ENCODE measurements around the gene RAC2.
"Not testable (repeated sequence)": the region's sequence is repeated elsewhere in the genome, so short reads cannot be mapped to it uniquely, and the experiment has no call there.

The RAC2 gene

DNA sequence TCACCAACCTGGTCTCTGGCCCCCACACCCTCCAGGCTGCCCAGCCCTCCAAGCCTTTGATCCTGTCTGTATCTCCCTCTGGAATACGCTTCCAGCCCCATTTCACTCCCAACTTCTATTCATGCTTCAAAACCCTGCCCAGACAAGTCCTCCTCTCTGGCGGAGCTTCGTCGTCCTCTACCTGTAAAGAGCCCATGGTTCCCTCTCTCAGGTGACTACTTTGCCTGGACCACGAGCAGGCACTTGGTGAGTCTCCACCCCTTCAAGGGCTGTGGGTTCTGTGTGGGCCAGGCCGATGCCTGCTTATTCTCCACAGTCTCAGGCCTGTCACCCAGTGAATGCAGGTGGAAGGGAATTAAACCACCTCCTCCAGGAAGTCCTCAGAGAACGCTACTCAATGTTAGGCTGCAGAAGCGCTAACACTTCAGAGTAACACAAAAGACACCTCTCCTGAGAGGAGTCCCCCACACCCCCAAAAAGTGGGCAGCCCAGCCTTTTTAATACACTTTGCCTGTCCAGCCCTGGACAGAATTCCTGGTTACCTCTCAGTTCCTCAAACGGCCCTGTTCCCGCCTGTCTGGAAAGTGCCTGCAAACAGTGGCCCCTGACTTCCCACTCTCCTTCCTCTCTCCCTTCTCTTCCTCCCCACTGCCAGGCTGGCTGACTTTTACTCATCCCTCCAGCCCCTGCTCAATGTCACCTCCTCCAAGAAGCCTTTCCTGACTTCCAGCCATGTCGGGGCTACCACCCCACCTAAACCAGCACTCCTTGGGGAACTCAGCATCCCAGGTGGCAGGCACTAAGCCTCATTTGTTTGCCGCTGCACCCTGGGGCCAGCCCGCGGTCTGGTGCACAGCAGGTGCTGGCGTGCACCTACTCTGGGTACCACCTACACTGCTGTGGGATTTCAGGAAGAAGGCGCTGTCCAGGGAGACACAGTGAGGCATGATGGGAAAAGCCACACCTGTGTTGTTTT is 9.0 kb downstream of the RAC2 start:
- peaks cover 23% of the 10 kb centered on the region for H3K4me1 ChIP-seq (ENCODE audit: control insufficient read depth, insufficient read depth, low read depth, low read length)
- no peak overlapping the region for H3K4me2 ChIP-seq (ENCODE audit: low read length, poor library complexity, severe bottlenecking)
- peaks cover 3 to 55% of the 10 kb centered on the region in 2 experiments for H3K36me3 ChIP-seq (ENCODE audit: control insufficient read depth in 1 of 2, insufficient read depth in 2 of 2, low read depth in 1 of 2, low read length in 2 of 2)
- H2AK5ac ChIP-seq (ENCODE audit: low read length, severe bottlenecking): no peak overlapping the region
- peaks cover 24% of the 10 kb centered on the region for H3K79me1 ChIP-seq (replicated peaks; ENCODE audit: low read length, poor library complexity, severe bottlenecking)
- H3K27ac ChIP-seq (ENCODE audit: low read length, poor library complexity, severe bottlenecking): no peak overlapping the region
- 91% methylated on average over 16 of the region's 16 CpGs for WGBS
- no peak overlapping the region for H2AFZ ChIP-seq (ENCODE audit: low read depth, low read length)
- H3K9ac ChIP-seq (ENCODE audit: low read length): no peak overlapping the region
- no peak overlapping the region for H2BK5ac ChIP-seq (ENCODE audit: low read depth, low read length, poor library complexity, severe bottlenecking)
- no peak overlapping the region for H3K23ac ChIP-seq (ENCODE audit: low read length in 2 of 2)
- H3K9me3 ChIP-seq (ENCODE audit: control insufficient read depth, low read length): no peaks in the 10 kb centered on the region
- peak overlapping the region in 1 of 2 experiments; percentile 35 for H2BK12ac ChIP-seq (ENCODE audit: low read length in 2 of 2)
- peak overlapping the region in 1 of 2 experiments; percentile 28 for H3K14ac ChIP-seq (ENCODE audit: low read length in 2 of 2)
- peak overlapping the region in 1 of 2 experiments; percentile 53 for H3K18ac ChIP-seq (ENCODE audit: low read depth in 1 of 2, low read length in 2 of 2)
- DNase-seq: no peak
- H2BK15ac ChIP-seq (ENCODE audit: low read depth, poor library complexity, severe bottlenecking): peak overlapping the region; percentile 6
- H3K4ac ChIP-seq (ENCODE audit: low read depth in 1 of 2, low read length in 2 of 2): no peak overlapping the region
- peak overlapping the region; percentile 68 for H4K8ac ChIP-seq (ENCODE audit: low read length)
- H3K4me3 ChIP-seq (ENCODE audit: insufficient read depth in 1 of 2, low read depth in 1 of 2, low read length in 2 of 2): no peak overlapping the region
- no peak overlapping the region for H4K91ac ChIP-seq (ENCODE audit: low read length)
- peaks cover 0 to 4% of the 10 kb centered on the region in 2 experiments for H3K27me3 ChIP-seq (ENCODE audit: control insufficient read depth in 1 of 2, insufficient read depth in 1 of 2, low read length in 2 of 2)
- H2BK120ac ChIP-seq (ENCODE audit: low read depth, low read length): no peak overlapping the region

DNA sequence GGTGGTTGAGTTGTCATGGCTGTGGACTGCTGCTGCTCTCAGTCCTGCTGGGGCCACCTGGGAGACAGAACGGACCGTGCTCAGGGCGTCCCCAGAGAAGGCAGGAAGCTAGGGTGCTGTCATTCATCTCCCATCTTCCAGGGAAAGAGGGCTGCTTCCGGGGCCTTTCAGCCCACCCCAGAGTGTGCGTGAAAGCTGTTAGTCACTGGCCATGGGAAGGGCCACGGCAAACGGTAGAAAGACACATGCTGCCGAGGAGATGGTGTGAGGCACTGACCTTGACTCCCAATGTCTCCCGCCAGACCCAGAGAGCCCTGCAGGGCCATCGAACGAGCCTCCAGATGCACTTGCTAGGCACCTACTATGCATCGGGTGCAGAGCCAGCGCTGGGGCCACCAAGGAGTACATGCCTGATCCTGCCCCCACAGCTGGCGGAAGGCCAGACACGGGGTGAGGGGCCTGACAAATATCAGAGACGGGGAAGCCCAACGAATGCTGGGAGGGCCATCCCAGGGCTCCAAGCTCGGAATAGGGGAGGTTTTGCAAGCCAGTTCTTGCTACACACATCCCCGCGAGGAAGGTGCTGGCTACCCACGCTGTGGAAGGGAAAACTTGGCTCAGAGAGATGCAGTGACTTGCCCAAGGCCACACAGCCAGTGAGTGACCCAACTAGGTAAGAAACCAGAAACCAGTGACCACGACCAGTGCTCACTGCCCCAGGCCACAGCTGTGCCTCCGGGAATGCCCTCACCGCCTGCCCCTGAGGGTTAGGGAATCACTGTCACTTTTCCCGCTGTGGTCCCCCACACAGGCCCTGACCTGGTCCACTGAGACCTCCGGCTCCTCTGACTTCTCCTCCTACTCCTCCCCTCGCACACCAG is 10.1 kb downstream of the RAC2 start:
- peak overlapping the region; percentile 40 for H4K91ac ChIP-seq (ENCODE audit: low read length)
- H3K18ac ChIP-seq (ENCODE audit: low read depth in 1 of 2, low read length in 2 of 2): no peak overlapping the region
- H3K4me3 ChIP-seq (ENCODE audit: insufficient read depth in 1 of 2, low read depth in 1 of 2, low read length in 2 of 2): no peak overlapping the region
- peaks cover 0 to 46% of the 10 kb centered on the region in 2 experiments for H3K36me3 ChIP-seq (ENCODE audit: control insufficient read depth in 1 of 2, insufficient read depth in 2 of 2, low read depth in 1 of 2, low read length in 2 of 2)
- H4K8ac ChIP-seq (ENCODE audit: low read length): no peak overlapping the region
- H3K4me2 ChIP-seq (ENCODE audit: low read length, poor library complexity, severe bottlenecking): no peak overlapping the region
- no peaks in the 10 kb centered on the region for H3K9me3 ChIP-seq (ENCODE audit: control insufficient read depth, low read length)
- no peak overlapping the region for H3K27ac ChIP-seq (ENCODE audit: low read length, poor library complexity, severe bottlenecking)
- WGBS: 85% methylated on average over 27 of the region's 27 CpGs
- H2BK12ac ChIP-seq (ENCODE audit: low read length in 2 of 2): no peak overlapping the region
- H2BK120ac ChIP-seq (ENCODE audit: low read depth, low read length): no peak overlapping the region
- no peak for DNase-seq
- H2AFZ ChIP-seq (ENCODE audit: low read depth, low read length): no peak overlapping the region
- no peak overlapping the region for H3K4ac ChIP-seq (ENCODE audit: low read depth in 1 of 2, low read length in 2 of 2)
- no peak overlapping the region for H2BK5ac ChIP-seq (ENCODE audit: low read depth, low read length, poor library complexity, severe bottlenecking)
- H3K14ac ChIP-seq (ENCODE audit: low read length in 2 of 2): peak overlapping the region in 1 of 2 experiments; percentile 71
- peak overlapping the region; percentile 6 for H2BK15ac ChIP-seq (ENCODE audit: low read depth, poor library complexity, severe bottlenecking)
- H3K79me1 ChIP-seq (replicated peaks; ENCODE audit: low read length, poor library complexity, severe bottlenecking): peaks cover 24% of the 10 kb centered on the region
- no peak overlapping the region for H3K9ac ChIP-seq (ENCODE audit: low read length)
- no peak overlapping the region for H3K23ac ChIP-seq (ENCODE audit: low read length in 2 of 2)
- peaks cover 33% of the 10 kb centered on the region for H3K4me1 ChIP-seq (ENCODE audit: control insufficient read depth, insufficient read depth, low read depth, low read length)
- peaks cover 0 to 4% of the 10 kb centered on the region in 2 experiments for H3K27me3 ChIP-seq (ENCODE audit: control insufficient read depth in 1 of 2, insufficient read depth in 1 of 2, low read length in 2 of 2)
- H2AK5ac ChIP-seq (ENCODE audit: low read length, severe bottlenecking): no peak overlapping the region

DNA sequence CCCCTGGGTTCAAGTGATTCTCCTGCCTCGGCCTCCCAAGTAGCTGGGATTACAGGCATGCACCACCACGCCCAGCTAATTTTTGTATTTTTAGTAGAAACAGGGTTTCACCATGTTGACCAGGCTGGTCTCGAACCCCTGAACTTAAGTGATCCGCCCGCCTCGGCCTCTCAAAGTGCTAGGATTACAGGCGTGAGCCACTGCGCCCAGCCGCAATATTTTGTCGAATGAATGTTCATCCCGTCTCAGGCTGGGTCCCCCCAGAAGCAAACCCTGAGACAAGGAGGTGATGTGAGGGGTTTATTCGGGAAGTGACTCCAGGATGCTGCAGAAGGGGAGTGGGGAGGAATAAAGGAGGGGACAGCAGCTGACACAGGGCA is 10.7 kb downstream of the RAC2 start:
- not testable (repeated sequence) for H2BK12ac ChIP-seq (ENCODE audit: low read length in 2 of 2); H3K18ac ChIP-seq (ENCODE audit: low read depth in 1 of 2, low read length in 2 of 2); DNase-seq; H2BK15ac ChIP-seq (ENCODE audit: low read depth, poor library complexity, severe bottlenecking); H3K4ac ChIP-seq (ENCODE audit: low read depth in 1 of 2, low read length in 2 of 2); H2AFZ ChIP-seq (ENCODE audit: low read depth, low read length); H3K9me3 ChIP-seq (ENCODE audit: control insufficient read depth, low read length); H2AK5ac ChIP-seq (ENCODE audit: low read length, severe bottlenecking); H3K27ac ChIP-seq (ENCODE audit: low read length, poor library complexity, severe bottlenecking); H2BK120ac ChIP-seq (ENCODE audit: low read depth, low read length); H3K27me3 ChIP-seq (ENCODE audit: control insufficient read depth in 1 of 2, insufficient read depth in 1 of 2, low read length in 2 of 2); H3K23ac ChIP-seq (ENCODE audit: low read length in 2 of 2); H3K4me3 ChIP-seq (ENCODE audit: insufficient read depth in 1 of 2, low read depth in 1 of 2, low read length in 2 of 2); H2BK5ac ChIP-seq (ENCODE audit: low read depth, low read length, poor library complexity, severe bottlenecking); H3K9ac ChIP-seq (ENCODE audit: low read length); H3K4me2 ChIP-seq (ENCODE audit: low read length, poor library complexity, severe bottlenecking); H4K8ac ChIP-seq (ENCODE audit: low read length)
- Histone ChIP-seq H3K14ac (ENCODE audit: low read length in 2 of 2) (peak overlapping the region in 1 of 2 experiments; percentile 4), H4K91ac (ENCODE audit: low read length) (peak overlapping the region; percentile 40), H3K79me1 (replicated peaks; ENCODE audit: low read length, poor library complexity, severe bottlenecking) (peaks cover 22% of the 10 kb centered on the region), H3K4me1 (ENCODE audit: control insufficient read depth, insufficient read depth, low read depth, low read length) (peaks cover 39% of the 10 kb centered on the region), H3K36me3 (ENCODE audit: control insufficient read depth in 1 of 2, insufficient read depth in 2 of 2, low read depth in 1 of 2, low read length in 2 of 2) (peaks cover 0 to 43% of the 10 kb centered on the region in 2 experiments)
- 97% methylated on average over 12 of the region's 12 CpGs for WGBS
